MV-4-11 (cell line): ENCODE data around the gene ZNF430.
"Not testable (repeated sequence)": the region's sequence is repeated elsewhere in the genome, so short reads cannot be mapped to it uniquely, and the experiment has no call there.

ENCODE experiments used
- DNase-seq: peaks from one replicate; lab custom pipeline; 2025; lab: John Stamatoyannopoulos, UW

Gene ZNF430

DNA sequence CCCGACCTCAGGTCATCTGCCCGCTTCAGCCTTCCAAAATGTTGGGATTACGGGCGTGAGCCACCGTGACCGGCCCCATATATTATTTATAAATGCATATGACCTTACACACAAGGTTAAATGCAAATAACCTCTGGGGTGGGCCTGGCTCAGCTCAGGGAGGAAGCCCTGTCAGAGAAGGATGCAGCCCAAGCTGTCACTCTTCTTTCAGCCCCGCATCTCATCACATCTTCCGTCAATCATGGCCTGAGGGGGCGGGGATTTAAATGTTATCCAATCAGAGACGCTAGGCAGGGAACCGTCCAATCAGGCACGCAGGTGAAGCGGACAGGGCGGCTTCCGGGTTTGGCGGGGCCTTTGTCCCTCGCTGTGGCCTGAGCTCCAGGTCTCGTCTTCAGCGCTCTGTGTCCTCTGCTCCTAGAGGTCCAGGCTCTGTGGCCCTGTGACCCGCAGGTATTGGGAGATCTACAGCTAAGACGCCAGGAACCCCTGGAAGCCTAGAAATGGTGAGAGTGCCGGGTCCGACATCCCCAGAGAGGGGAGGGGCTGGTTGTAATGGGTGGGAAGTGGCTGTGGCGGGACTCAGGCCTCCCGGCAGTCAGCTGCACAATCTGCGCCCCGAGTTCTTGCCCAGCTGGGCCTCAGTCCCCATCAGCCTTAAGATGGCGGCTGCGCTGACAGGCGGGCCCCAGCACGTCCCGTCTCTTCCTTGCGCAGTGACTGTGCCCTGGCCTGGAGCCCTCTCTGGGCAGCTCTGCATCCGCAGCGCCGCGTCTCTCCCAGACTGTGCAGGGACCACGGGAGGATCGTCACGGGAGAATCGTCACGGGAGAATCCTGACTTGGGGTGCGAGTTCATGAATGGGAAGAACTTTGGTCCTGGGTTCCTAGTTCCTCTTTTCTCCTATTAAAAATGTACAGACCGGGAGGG lies at the start of gene ZNF430:
ZNF430 (plus strand) TSS at position 360 of the 930 bp plus-strand sequence; CDS start at position 504, 144 bp downstream.
- DNase-seq: peak; percentile 99

DNA sequence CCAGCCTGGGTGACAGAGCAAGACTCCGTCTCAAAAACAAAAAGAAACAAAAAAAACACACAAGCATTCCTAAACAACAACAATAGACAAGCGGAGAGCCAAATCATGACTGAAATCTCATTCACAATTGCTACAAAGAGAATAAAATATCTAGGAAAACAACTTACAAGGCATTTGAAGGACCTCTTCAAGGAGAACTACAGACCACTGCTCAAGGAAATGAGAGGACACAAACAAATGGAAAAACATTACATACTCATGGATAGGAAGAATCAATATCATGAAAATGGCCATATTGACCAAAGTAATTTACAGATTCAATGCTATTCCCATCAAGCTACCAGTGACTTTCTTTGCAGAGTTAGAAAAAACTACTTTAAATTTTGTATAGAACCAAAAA lies 27.7 kb upstream of the ZNF430 start:
- not testable (repeated sequence) for DNase-seq

DNA sequence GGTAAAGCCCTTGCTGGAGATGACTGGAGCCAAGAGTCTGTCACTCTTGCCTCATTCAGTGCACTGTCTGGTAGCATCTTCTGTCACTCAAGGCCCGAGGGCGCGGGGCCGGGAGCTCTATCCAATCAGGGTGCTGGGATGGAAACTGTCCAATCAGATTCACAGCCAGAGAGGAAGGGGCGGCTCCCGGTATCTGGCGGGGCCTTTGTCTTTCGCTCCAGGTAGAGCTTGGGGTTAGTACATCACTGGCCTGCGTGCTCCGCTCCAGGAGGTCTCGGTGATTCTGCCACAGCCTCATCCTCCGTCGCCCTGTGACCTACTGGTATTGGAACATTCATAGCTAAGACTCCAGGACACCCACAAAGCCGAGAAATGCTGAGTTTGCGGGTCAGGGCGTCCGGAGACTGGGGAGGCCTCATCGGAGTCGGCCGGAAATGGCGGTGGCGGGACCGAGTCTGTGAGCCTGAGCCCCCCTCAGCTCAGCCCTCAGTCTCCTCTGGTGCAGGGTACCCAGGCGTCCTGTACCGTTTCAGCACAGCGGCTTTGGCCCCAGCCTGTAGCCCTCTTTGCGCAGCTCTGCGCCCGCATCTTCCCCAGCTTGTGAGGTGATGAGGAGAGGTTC lies 20.6 kb upstream of the ZNF430 start:
- no peak for DNase-seq

DNA sequence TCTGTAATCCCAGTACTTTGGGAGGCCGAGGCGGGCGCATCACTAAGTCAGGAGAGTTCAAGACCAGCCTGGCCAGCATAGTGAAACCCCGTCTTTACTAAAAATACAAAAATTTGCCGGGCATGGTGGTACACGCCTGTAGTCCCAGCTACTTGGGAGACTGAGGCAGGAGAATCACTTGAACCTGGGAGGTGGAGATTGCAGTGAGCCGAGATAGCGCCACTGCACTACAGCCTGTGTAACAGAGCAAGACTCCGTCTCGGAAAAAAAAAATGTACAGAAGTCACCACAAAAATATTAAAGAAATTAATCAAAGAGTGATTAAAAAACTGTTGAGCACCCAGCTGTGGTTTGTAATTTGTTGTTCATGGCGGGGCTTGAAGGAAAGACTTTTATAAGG lies 781 bp downstream of the ZNF430 start:
- DNase-seq: not testable (repeated sequence)

DNA sequence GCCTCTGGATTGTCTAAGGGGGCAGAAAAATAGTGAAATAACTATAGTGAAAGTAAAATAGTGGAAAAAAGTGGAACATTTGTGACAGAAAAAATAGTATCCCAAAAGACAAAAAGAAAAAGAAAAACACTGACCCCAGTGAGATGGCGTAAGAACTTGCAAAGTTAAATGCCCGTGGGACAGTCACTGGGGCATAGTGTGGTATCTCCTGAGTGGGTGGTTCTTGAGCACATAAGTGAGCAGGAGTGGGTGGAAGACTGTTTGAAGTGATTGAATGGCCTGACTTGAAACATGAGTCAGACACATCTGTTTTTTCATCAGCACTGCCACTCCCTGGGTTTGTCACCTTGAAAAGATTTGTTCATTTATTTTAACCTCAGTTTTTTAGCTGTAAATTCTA lies 2.5 kb downstream of the ZNF430 start:
- DNase-seq: peak; percentile 27

DNA sequence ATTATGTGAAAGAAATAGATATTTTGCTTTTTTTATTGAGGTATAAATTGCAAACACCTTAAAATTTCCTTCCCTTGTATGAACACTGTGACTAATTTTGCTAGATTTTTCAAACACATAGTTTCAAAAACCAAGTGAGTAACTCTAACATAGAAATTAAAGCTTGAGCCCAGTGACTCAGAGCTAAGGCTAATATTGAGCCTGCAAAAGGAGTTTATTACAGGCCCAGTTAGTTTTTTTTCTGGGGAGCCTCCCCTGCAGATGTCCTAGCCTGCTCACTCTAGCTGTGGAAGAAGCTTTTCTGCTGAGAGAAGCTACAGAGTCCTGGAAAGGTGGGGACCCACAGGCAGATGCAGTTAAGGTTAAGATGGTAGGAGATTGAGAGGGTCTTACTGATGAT lies 3.4 kb downstream of the ZNF430 start:
- no peak for DNase-seq

DNA sequence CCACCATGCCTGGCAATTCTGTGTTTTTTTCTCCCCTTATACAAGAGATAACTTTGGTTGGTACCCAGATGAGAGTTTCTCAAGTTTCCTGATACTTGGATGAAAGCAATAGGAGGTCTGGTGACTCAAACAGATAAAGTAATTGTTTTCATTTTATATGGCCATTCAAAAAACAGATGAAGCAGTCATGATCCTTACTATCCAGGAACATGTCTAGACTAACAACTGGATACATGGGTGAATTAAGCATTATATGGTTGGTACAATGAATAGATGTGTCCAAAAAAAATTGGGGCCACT lies 8.5 kb downstream of the ZNF430 start:
- no peak for DNase-seq

DNA sequence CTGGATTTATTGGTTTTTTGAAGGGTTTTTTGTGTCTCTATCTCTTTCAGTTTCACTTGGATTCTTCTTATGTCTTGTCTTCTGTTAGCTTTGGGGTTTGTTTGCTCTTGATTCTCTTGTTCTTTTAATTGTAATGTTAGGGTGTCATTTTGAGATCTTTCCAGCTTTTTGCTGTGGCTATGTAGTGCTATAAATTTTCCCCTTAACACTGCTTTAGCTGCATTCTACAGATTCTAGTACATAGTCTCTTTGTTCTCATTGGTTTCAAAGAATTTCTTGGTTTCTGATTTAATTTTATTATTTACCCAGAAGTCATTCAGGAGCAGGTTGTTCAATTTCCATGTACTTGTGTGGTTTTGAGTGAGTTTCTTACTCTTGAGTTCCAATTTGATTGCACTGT lies 24.6 kb downstream of the ZNF430 start:
- no peak for DNase-seq

DNA sequence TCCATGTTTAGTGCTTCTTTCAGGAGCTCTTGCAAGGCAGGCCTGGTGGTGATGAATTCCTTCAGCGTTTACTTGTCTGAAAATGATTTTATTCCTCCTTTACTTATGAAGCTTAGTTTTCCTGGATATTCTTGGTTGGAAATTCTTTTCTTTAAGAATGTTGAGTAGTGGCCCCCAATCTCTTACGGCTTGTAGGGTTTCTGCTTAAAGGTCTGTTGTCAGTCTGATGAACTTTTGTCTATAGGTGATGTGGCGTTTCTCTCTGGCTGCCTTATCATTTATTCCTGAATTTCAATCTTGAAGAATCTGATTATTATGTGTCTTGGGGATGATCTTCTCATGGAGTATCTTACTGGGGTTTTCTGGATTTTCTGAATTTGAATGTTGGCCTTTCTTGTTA lies 26.0 kb downstream of the ZNF430 start:
- no peak for DNase-seq

DNA sequence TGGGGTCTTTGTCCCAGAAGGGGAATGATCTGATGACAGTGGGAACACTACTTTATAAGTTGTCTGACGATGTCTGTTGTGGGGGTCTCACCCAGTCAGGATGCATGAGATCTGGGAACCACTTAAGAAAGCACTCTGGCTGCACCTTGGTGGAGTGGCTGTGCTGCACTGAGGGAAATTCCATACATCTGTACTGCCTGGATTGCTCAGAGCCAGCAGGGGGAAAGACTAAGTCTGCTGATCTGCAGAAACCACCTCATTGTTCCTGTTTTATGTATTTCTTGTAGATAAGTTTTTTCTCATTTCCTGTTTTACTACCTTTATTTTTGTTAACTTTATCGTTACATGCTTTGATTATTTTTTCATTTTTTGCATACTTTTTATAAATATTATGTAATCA lies 27.3 kb downstream of the ZNF430 start:
- DNase-seq: peak; percentile 69

DNA sequence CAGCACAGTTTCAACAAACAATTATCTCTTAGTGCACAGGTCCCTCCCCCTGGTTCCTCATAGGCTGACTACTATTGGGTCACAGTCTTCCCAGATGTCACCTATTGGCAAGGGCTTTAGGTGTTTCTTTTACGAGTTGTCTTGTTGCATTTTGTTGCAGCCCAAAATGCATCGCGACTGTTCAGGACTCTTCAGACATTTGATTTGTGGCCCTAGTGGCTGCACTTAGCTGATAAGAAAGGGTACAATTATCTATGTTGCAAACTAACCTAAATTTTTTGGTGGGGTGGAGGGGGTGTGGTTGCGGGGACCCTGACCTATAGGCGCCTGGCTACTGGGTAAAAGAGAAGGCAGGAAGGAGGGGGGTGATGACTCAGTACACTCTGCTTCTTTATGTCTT lies 32.4 kb downstream of the ZNF430 start:
- no peak for DNase-seq

DNA sequence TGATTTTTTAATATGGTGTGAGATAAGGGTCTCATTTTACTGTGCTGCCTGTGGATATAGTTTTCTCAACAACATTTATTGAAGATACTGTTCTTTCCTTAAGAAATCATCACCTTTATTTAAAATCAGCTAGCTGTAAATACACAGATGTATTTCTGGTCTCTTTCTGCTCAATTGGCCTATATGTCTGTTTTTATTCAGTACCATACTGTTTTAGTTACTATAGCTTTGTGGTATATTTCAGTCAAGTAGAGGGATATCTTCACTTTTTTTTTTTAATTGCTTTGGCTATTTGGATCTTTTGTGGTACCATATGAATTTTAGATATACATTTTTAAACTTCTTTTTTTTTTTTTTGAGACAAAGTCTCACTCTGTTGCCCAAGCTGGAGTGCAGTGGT lies 44.9 kb downstream of the ZNF430 start:
- no peak for DNase-seq

DNA sequence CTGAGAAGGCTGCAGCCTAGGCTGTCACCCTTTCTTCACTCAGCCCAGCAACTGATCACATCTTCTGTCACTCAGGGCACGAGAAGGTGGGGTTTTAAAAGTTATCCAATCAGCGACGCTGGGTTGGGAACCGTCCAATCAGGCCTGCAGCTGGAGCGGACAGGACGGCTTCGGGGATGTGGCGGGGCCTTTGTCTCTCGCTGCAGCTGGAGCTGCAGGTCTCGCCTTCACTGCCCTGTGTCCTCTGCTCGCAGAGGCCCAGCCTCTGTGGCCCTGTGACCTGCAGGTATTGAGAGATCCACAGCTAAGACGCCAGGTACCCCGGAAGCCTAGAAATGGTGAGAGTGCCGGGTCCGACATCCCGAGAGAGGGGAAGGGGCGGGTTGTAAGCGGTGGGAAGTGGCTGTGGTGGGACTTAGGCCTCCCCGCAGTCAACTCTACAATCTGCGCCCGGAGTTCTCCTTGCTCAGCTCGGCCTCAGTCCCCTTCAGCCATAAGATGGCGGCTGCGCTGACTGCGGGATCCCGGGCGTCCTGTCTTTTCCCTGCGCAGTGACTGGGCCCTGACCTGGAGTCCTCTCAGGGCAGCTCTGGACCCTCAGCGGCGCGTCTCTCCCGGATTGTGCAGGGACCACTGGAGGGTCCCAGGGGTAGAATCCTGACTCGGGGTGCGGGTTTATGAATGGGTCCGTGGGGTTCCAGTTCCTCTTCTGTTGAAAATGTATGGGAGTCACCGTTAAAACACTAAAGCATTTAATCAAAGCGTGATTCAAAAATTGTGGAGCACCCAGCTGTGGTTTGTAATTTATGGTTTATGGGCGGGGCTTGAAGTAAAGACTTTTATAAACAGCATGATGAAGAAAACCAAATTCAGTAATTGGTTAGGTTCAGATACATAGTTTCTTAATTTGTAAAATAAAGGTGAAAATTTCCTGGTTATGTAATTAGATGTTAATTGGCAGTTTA lies 61.8 kb downstream of the ZNF430 start, which contains the start of gene ZNF714:
ZNF714 (plus strand) TSS at position 193 of the 965 bp plus-strand sequence. CDS start 16,066 bp downstream, outside the sequence.
- peak; percentile 94 for DNase-seq

DNA sequence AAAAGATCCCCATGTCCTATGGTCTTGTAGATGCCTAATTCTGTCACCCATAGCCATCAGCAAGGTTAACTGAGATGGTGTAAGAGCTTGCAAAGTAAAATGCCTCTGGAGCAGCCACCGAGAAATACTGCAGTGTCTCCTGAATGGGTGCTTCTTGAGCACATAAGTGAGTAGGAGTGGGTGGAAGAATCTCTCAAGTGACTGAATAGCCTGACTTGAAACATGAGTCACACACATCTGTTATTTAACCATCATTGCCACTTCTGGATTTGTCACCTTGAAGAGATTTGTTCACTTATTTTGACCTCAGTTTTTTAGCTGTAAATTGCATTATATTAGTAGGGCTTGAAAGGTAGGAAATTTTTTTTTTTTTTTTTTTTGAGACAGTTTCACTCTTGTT lies 63.9 kb downstream of the ZNF430 start:
- DNase-seq: peak; percentile 26

DNA sequence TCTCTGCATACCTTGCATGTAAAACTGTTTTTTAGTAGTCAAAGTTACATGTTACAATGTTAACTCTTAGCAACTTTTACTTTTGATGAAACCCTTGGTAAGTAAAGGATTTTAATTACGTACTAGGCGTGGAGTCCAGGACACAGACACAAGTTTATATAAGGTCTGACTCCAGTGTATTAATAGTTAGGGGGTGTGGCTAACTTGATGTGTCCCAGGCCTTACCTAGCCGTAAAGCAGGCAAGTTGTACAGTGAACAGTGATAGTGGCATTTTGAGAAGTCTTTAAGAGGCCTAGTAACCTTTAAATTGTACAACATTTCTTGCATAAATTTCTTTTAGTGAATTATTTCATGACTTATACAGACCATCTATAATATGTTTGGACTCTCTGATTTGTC lies 67.4 kb downstream of the ZNF430 start:
- DNase-seq: no peak

DNA sequence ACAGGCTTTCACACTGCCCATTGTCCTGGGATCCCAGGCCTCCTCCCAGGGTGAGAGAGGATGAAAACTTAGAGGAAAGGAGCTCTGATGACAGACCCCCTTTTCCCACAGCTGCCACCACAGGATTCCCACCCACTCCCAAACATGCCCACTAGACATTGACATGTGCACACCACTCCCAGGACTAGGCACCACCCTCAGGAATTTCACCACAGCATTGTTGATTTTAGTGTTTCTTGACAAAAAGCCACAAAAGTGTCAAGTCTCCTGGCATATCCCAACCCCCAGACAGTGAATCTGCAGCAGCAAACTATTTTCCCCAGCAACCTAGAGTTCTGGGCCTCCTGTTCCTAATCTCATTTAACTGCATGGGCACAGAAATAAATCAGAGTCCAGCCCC lies 71.7 kb downstream of the ZNF430 start:
- no peak for DNase-seq

DNA sequence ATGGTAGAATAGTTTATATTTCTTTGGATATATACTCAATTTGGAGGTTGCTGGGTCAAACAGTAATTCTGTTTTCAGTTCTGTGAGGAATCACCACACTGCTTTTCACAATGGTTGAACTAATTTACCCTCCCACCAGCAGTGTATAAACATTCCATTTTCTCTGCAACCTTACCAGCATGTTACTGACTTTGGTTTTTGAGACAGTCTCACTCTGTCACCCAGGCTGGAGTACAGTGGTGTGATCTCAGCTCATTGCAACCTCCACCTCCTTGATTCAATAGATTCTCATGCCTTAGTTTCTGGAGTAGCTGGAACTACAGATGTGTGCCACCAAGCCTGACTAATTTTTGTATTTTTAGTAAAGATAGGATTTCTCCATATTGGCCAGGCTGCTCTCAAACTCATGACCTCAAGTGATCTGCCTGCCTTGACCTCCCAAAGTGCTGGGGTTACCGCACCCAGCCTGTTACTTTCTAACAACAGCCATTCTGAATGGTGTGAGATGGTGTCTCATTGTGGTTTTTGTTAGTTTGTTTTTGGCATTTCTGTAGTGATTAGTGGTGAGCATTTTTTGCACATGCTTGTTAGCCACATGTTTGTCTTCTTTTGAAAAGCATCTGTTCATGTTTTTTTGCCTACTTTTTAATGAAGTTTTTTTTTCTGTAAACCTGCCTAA lies 74.0 kb downstream of the ZNF430 start:
- no peak for DNase-seq

DNA sequence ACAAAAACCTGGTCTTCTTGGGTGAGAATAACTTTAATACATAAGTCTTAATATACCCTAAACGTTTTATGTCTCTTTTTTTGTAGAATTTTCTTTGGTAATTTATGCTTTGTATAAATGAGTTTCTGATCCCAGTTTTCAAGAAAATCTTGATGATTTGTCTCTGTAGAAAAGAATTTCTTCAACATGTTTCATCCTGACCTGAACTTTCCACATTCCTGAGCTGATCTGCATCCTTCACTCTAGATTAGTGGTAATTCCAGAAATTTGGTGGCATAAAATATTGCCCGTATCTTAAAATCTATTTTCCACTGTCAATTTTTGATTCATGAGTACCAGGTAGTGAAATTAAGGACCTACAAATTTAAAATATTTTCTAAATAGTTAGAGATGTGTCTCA lies 77.8 kb downstream of the ZNF430 start:
- DNase-seq: no peak

DNA sequence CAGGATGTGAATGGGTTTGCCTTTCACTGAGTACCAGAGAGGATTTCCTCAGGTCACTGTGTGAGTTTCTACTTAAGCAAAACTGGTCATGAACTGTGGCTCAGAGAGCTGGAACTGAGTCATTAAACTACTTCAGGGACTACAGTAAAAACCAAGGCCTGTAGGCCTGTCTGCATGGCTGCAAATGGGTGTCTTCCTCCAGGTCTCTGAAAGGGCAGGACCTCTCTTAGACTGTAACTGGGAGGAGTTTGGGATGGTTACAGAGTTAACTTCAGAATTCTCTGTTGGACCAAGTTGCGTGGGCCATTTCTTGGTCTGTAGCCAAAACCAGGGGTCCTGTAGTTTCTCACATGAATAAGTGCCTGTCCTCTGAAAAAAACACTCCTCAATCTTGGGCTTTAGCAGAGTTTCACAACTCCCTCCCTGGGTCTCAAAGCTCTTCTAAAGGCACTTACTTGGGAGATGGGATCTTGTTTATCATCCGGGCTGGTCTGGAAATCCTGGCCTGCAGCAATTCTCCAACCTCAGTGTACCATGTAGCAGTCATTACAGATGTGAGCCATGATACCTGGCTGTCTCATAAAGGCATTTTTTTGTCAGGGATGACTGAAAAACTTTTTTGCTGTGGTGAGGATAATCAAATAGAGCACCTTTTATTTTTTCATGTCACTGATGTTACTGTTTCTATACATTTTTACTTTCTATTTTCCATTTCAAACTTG lies 81.2 kb downstream of the ZNF430 start:
- no peak for DNase-seq

DNA sequence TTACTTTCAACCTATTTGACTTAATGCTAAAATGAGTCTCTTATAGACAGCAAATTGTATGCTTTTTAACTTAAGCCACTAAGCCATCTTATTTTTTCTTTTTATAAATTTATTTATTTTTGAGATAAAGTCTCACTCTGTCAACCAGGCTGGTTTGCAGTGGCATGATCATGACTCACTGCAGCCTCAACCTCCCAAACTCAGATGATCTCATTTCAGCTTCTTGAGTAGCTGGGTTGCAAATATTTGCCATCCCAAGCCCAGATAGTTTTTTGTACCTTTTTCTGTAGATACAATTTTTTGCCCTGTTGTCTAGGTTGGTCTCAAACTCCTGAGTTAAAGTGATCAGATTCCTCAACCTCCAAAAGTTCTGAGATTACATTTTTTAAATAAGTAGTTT lies 88.7 kb downstream of the ZNF430 start:
- DNase-seq: no peak
